Endodermal cell (in vitro differentiated cells): ENCODE measurements around the gene TMTC2. TPM values are rescaled to one million over a fixed set of nuclear protein-coding genes. Genes with fewer than 3 reads are reported as not detected.

Experiments used
- DNase-seq: peaks from one replicate; pipeline ENCODE4 v3.0.0-alpha.2; 2017
- H3K27ac ChIP-seq: 2 replicates; pipeline ENCODE4 v1.5.1; 2013; ENCODE audit warnings: mild to moderate bottlenecking, low read depth, low read length, moderate library complexity
- H3K27me3 ChIP-seq: 2 replicates; pipeline ENCODE4 v1.6.1; 2013; ENCODE audit warnings: mild to moderate bottlenecking, low read length, moderate library complexity; ENCODE audit not compliant: insufficient read depth, control insufficient read depth, poor library complexity, severe bottlenecking
- H3K36me3 ChIP-seq: 2 replicates; pipeline ENCODE4 v1.7.0; 2013; ENCODE audit warnings: mild to moderate bottlenecking, low read length, moderate library complexity; ENCODE audit not compliant: control insufficient read depth, insufficient read depth
- H3K4me1 ChIP-seq: one replicate; pipeline ENCODE4 v1.7.0; 2013; ENCODE audit warnings: low read length; ENCODE audit not compliant: control insufficient read depth, insufficient read depth
- H3K4me3 ChIP-seq: 2 replicates; pipeline ENCODE4 v1.5.1; 2013; ENCODE audit warnings: mild to moderate bottlenecking, low read length, moderate library complexity
- H3K9ac ChIP-seq: 2 replicates; pipeline ENCODE4 v1.6.1; 2013; ENCODE audit warnings: mild to moderate bottlenecking, low read length, moderate library complexity; ENCODE audit not compliant: poor library complexity, severe bottlenecking; ENCODE audit errors: extremely low read depth
- H3K9me3 ChIP-seq: 2 replicates; pipeline ENCODE4 v1.6.1; 2013; ENCODE audit warnings: mild to moderate bottlenecking, low read length, moderate library complexity; ENCODE audit not compliant: control insufficient read depth
- H3K27ac Mint-ChIP-seq: 2 replicates; pipeline ENCODE4 v1.8.0; 2020; ENCODE audit warnings: mixed read lengths
- H3K27me3 Mint-ChIP-seq: 2 replicates; pipeline ENCODE4 v1.8.0; 2021; ENCODE audit warnings: mild to moderate bottlenecking, mixed read lengths; ENCODE audit not compliant: insufficient read depth
- H3K36me3 Mint-ChIP-seq: 2 replicates; pipeline ENCODE4 v1.8.0; 2020; ENCODE audit warnings: low read depth, mixed read lengths
- H3K4me1 Mint-ChIP-seq: 2 replicates; pipeline ENCODE4 v1.8.0; 2020; ENCODE audit warnings: mixed read lengths
- H3K4me3 Mint-ChIP-seq: 2 replicates; pipeline ENCODE4 v1.8.0; 2020; ENCODE audit warnings: mild to moderate bottlenecking, moderate library complexity, mixed read lengths
- H3K9me3 Mint-ChIP-seq: 2 replicates; pipeline ENCODE4 v1.8.0; 2020; ENCODE audit warnings: mild to moderate bottlenecking, mixed read lengths
- WGBS, 2 experiments: methylation state at CpG; one replicate each; pipeline versions ENCODE4 v1.1.5 to v1.1.7; 2013; ENCODE audit warnings: missing lambda C conversion rate in 2 of 2, mixed read lengths in 1 of 2; ENCODE audit not compliant: insufficient coverage in 1 of 2, insufficient read length in 1 of 2; 5-methylcytosine and 5-hydroxymethylcytosine counted together
- total RNA-seq, 2 donors: library from RNA; stranded (reverse); fragmentation: NEBNext Ultra II Directional in 1 of 2; extraction: Animal tissue kit (Norgen Biotek cat#: 25700) in 1 of 2; gene quantifications; 2 replicates in 1 of 2; 3 replicates in 1 of 2; pipeline ENCODE4 v1.2.1, GENCODE V29; 2021
- TF ChIP-seq, protein P1 (sequence below): fragments of 200-600 bp; sonication (generic); conservative IDR thresholded peaks from 2 replicates; pipeline ENCODE4 v1.5.0; 2021; ENCODE audit warnings: antibody characterized with exemption, mild to moderate bottlenecking

The TMTC2 gene
- total RNA-seq, 2 donors from 2014 or later = 7.2 to 10.8 TPM

GRCh38 chr12:83059107-83059506 is 372.4 kb downstream of the TMTC2 start:
- DNase-seq = no peak
- Histone ChIP-seq H3K36me3 (no peaks in the 10 kb centered on the region), H3K27ac (no peak overlapping the region), H3K4me1 (peaks cover 8% of the 10 kb centered on the region), H3K27me3 (no peaks in the 10 kb centered on the region), H3K9ac (no peak overlapping the region), H3K4me3 (no peak overlapping the region), H3K9me3 (no peaks in the 10 kb centered on the region)
- peaks cover 16% of the 10 kb centered on the region for H3K4me1 Mint-ChIP-seq
- TF ChIP-seq, protein P1, sequence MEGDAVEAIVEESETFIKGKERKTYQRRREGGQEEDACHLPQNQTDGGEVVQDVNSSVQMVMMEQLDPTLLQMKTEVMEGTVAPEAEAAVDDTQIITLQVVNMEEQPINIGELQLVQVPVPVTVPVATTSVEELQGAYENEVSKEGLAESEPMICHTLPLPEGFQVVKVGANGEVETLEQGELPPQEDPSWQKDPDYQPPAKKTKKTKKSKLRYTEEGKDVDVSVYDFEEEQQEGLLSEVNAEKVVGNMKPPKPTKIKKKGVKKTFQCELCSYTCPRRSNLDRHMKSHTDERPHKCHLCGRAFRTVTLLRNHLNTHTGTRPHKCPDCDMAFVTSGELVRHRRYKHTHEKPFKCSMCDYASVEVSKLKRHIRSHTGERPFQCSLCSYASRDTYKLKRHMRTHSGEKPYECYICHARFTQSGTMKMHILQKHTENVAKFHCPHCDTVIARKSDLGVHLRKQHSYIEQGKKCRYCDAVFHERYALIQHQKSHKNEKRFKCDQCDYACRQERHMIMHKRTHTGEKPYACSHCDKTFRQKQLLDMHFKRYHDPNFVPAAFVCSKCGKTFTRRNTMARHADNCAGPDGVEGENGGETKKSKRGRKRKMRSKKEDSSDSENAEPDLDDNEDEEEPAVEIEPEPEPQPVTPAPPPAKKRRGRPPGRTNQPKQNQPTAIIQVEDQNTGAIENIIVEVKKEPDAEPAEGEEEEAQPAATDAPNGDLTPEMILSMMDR = no peak
- no peak overlapping the region for H3K4me3 Mint-ChIP-seq
- H3K27ac Mint-ChIP-seq = no peak overlapping the region
- H3K27me3 Mint-ChIP-seq = no peaks in the 10 kb centered on the region
- H3K36me3 Mint-ChIP-seq = no peaks in the 10 kb centered on the region
- no peaks in the 10 kb centered on the region for H3K9me3 Mint-ChIP-seq
- WGBS, 2 experiments = 90 to 100% methylated on average over 2 to 6 of the region's 6 CpGs

DNA sequence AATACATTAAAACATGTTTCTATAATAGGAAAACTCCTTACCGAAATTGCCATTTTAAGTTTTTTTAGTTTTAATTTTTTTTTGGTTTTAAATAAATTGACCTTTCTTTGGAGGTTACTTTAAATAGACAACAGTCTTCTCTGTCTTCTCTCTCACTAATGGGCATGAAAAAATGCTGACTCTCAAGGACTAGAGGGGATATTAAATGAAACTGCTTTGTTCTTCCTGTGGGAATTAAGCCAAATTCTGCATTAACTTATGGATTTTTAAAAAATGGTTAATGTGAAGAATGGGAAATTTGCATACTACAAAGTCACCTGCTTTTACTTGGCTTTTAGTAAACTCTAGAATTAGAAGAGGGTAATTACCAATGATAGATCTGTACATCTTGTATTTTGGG is 378.9 kb downstream of the TMTC2 start:
- H3K36me3 Mint-ChIP-seq = peaks cover 8% of the 10 kb centered on the region
- Histone ChIP-seq H3K4me3 (no peak overlapping the region), H3K27me3 (no peaks in the 10 kb centered on the region), H3K36me3 (no peaks in the 10 kb centered on the region), H3K9me3 (peaks cover 16% of the 10 kb centered on the region), H3K9ac (no peak overlapping the region), H3K4me1 (peaks cover 8% of the 10 kb centered on the region), H3K27ac (no peak overlapping the region)
- DNase-seq = no peak
- H3K4me1 Mint-ChIP-seq = peaks cover 18% of the 10 kb centered on the region
- H3K27me3 Mint-ChIP-seq = no peaks in the 10 kb centered on the region
- no peak overlapping the region for H3K4me3 Mint-ChIP-seq
- no CpG with 5 or more reads among the region's 1 CpG for WGBS, 2 experiments
- peaks cover 18% of the 10 kb centered on the region for H3K9me3 Mint-ChIP-seq
- TF ChIP-seq, protein P1 = no peak
- no peak overlapping the region for H3K27ac Mint-ChIP-seq

DNA sequence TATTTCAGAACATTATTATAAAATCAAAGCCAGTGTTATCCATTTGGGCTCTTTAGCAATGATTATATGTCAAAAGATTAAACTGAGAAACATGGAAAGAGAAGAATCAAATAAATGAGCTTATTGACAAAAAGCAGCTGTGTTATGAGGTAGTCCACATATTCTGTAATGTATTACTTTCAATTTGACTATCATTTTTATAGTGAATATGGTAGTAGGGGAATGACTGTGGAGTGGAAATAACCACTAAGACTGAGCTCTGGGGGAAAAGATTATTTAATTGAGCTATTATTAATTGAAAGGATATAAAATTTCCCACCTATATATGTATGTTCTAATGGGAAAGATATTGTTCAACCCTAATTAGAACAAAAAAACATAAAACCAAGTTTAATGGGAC is 381.3 kb downstream of the TMTC2 start:
- H3K9me3 ChIP-seq = peaks cover 40% of the 10 kb centered on the region
- H3K36me3 ChIP-seq = no peaks in the 10 kb centered on the region
- H3K27me3 ChIP-seq = no peaks in the 10 kb centered on the region
- Mint-ChIP-seq H3K4me3 (no peak overlapping the region), H3K9me3 (peaks cover 39% of the 10 kb centered on the region), H3K27ac (no peak overlapping the region), H3K4me1 (peaks cover 10% of the 10 kb centered on the region), H3K36me3 (peaks cover 17% of the 10 kb centered on the region), H3K27me3 (no peaks in the 10 kb centered on the region)
- TF ChIP-seq, protein P1 = no peak
- peaks cover 3% of the 10 kb centered on the region for H3K4me1 ChIP-seq
- DNase-seq = no peak
- no peak overlapping the region for H3K4me3 ChIP-seq
- H3K27ac ChIP-seq = no peak overlapping the region
- no peak overlapping the region for H3K9ac ChIP-seq
